Activated T-cell treated with anti-CD3 and anti-CD28 coated beads, Interleukin-2, amount 50 U/mL, for 72 hours (primary cell): Measurements from ENCODE around the gene MXRA5. TPM values are rescaled to one million over a fixed set of nuclear protein-coding genes. Genes with fewer than 3 reads are reported as not detected.
"Not testable (repeated sequence)": the region's sequence is repeated elsewhere in the genome, so short reads cannot be mapped to it uniquely, and the experiment has no call there.

Source experiments
- ATAC-seq, 2 donors: fragments of 150-1000 bp; cut with Tn5 transposase; replicated peaks in 1 of 2; 2 replicates each; pipeline ENCODE4 v1.10.0; 2021; ENCODE audit warnings: moderate library complexity in 2 of 2, mild to moderate bottlenecking in 1 of 2
- DNase-seq, 2 donors: peaks; one replicate each; pipeline ENCODE4 v3.0.0; 2021 to 2022; ENCODE audit warnings: mixed read lengths in 1 of 2
- H3K27ac Mint-ChIP-seq: one replicate; pipeline ENCODE4 v1.8.0; 2022; ENCODE audit warnings: mild to moderate bottlenecking, moderate library complexity, mixed read lengths
- H3K27me3 Mint-ChIP-seq: one replicate; pipeline ENCODE4 v1.8.0; 2022; ENCODE audit warnings: low read depth, mixed read lengths
- H3K36me3 Mint-ChIP-seq, 2 donors: one replicate each; pipeline ENCODE4 v1.8.0; 2022; ENCODE audit warnings: mixed read lengths in 2 of 2, mild to moderate bottlenecking in 1 of 2; ENCODE audit not compliant: insufficient read depth in 2 of 2
- H3K4me1 Mint-ChIP-seq: one replicate; pipeline ENCODE4 v1.8.0; 2022; ENCODE audit warnings: low read depth, mixed read lengths
- H3K4me3 Mint-ChIP-seq, 2 donors: one replicate each; pipeline ENCODE4 v1.8.0; 2022; ENCODE audit warnings: mild to moderate bottlenecking in 2 of 2, mixed read lengths in 2 of 2, moderate library complexity in 2 of 2
- H3K9me3 Mint-ChIP-seq, 2 donors: one replicate each; pipeline ENCODE4 v1.8.0; 2022; ENCODE audit warnings: mixed read lengths in 2 of 2
- total RNA-seq, 2 donors: library from RNA; stranded (reverse); gene quantifications; one replicate each; pipeline ENCODE4 v1.2.3, GENCODE V29; 2022

The MXRA5 gene, protein sequence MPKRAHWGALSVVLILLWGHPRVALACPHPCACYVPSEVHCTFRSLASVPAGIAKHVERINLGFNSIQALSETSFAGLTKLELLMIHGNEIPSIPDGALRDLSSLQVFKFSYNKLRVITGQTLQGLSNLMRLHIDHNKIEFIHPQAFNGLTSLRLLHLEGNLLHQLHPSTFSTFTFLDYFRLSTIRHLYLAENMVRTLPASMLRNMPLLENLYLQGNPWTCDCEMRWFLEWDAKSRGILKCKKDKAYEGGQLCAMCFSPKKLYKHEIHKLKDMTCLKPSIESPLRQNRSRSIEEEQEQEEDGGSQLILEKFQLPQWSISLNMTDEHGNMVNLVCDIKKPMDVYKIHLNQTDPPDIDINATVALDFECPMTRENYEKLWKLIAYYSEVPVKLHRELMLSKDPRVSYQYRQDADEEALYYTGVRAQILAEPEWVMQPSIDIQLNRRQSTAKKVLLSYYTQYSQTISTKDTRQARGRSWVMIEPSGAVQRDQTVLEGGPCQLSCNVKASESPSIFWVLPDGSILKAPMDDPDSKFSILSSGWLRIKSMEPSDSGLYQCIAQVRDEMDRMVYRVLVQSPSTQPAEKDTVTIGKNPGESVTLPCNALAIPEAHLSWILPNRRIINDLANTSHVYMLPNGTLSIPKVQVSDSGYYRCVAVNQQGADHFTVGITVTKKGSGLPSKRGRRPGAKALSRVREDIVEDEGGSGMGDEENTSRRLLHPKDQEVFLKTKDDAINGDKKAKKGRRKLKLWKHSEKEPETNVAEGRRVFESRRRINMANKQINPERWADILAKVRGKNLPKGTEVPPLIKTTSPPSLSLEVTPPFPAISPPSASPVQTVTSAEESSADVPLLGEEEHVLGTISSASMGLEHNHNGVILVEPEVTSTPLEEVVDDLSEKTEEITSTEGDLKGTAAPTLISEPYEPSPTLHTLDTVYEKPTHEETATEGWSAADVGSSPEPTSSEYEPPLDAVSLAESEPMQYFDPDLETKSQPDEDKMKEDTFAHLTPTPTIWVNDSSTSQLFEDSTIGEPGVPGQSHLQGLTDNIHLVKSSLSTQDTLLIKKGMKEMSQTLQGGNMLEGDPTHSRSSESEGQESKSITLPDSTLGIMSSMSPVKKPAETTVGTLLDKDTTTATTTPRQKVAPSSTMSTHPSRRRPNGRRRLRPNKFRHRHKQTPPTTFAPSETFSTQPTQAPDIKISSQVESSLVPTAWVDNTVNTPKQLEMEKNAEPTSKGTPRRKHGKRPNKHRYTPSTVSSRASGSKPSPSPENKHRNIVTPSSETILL (N-terminal part only)
- not detected for total RNA-seq

DNA sequence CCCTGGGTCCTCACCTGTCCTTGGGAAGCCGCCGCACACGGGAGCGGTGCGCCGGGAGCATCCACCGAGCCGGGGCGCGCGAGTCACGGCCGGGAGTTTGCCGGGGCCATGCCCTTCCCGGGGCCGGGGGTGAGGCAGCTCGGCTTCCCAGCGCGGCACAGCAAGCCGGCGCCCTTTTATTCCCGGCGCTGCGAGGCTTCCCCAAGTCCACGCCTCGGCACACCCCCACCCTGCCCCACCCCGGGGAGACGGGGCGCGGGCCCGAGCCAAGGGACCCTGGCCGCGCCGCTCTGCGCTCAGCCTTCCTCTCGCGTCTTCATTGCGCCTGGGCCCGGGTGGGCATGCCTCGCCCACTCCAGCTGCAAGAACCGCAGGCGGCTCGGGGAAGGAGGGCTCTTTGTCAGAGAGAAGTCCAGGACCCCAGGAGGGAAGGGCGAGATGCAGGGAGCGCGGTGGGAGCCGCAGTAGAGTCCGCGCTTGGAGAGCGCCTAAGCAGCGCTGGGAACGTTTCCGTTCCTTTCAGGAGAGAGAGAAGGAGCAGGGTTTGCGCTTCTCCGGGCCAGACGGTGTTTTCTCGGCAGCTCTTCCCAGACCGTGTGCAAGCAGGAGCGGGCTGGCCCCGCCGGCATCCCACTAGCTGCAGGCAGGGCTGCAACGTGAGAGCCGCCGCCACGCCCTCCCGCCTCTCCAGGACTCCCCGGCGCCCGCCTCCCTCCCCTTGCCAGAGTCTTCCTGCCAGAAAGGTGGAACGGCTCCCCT is at the start of gene MXRA5:
Gene MXRA5, minus strand, starts transcription at position 152 of the 759 bp plus-strand sequence. CDS start 2,819 bp downstream, outside the sequence.
- H3K36me3 Mint-ChIP-seq, result peaks cover 0 to 6% of the 10 kb centered on the region in 2 donors
- no peak for ATAC-seq
- no peaks in the 10 kb centered on the region for H3K4me1 Mint-ChIP-seq
- peaks cover 16% of the 10 kb centered on the region for H3K27me3 Mint-ChIP-seq
- DNase-seq, result no peak
- no peak within 1 kb of the TSS for H3K4me3 Mint-ChIP-seq
- H3K9me3 Mint-ChIP-seq, result peaks cover 2 to 9% of the 10 kb centered on the region in 2 donors
- H3K27ac Mint-ChIP-seq, result no peak within 1 kb of the TSS

DNA sequence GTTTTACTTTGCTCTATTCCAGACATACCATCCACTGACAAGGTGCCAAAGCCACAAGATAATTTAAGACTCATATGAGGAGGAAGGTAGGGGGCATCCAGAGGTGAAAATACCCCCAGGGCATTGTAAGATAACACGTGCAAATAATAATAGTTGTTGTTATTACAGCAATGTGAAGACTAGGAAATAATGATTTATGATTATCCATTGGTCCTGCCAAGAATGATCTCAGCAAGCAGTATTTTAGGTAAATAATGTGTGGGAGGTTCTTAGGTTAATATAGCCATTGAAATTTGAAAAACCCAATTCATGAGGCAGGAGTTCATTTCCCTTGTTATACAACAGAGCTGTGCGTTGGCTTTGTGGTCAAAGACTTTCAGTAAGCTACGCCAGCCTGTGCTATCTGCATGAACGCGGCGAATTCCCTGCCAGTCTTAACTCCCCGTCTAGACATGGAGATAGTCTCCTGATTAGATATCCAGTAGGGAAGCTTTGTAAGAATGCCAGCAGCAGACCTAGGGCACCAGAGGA is 47.2 kb upstream of the MXRA5 start:
- Mint-ChIP-seq H3K4me1 (no peaks in the 10 kb centered on the region), H3K9me3 (peaks cover 0 to 2% of the 10 kb centered on the region in 2 donors), H3K4me3 (no peak overlapping the region), H3K27me3 (no peaks in the 10 kb centered on the region), H3K36me3 (no peaks in the 10 kb centered on the region), H3K27ac (no peak overlapping the region)
- ATAC-seq (no peak), DNase-seq (no peak)

DNA sequence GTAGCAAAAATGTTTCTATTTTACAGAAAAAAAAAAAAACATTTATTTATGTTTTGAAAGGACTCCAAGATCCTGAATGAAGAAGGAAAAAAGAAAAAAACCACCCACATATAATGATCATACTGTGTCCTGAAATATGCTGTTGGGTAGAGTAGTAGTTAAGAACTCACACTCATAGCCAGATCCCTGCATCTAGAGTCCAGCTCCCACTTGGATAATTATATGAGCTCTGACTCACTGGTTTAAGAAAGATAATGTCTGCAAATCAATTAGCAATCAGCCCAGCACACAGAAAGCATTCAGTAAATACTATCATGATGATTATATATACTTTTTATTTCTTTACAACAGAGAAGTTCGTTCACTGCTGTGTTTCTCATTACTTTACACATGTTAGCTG is 46.7 kb upstream of the MXRA5 start:
- no peaks in the 10 kb centered on the region for H3K36me3 Mint-ChIP-seq
- H3K9me3 Mint-ChIP-seq, result peaks cover 0 to 2% of the 10 kb centered on the region in 2 donors
- ATAC-seq (no peak), DNase-seq (no peak)
- H3K27ac Mint-ChIP-seq, result no peak overlapping the region
- no peaks in the 10 kb centered on the region for H3K4me1 Mint-ChIP-seq
- H3K4me3 Mint-ChIP-seq, result no peak overlapping the region
- no peaks in the 10 kb centered on the region for H3K27me3 Mint-ChIP-seq

DNA sequence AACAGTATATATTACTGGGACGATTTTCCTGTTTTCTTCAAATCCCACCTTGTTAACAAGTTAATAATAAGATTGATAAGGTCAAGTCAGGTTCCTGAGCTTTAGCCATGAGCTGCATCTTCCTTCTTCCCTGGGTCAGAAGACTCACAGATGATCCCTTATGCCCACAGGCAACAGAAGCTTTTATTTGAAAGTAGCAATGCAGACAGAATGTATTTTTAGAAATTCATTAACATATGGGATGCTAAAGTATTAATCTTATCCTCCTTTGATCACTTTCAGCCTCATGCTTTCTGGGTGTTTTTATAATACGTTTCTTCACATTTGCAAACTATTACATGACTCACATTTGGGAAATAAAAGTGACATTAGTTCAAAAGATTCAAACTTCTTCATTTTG is 42.0 kb upstream of the MXRA5 start:
- no peak overlapping the region for H3K4me3 Mint-ChIP-seq
- H3K4me1 Mint-ChIP-seq, result no peaks in the 10 kb centered on the region
- H3K36me3 Mint-ChIP-seq, result no peaks in the 10 kb centered on the region
- no peak for DNase-seq
- H3K27me3 Mint-ChIP-seq, result no peaks in the 10 kb centered on the region
- H3K9me3 Mint-ChIP-seq, result no peaks in the 10 kb centered on the region
- no peak overlapping the region for H3K27ac Mint-ChIP-seq
- no peak for ATAC-seq

DNA sequence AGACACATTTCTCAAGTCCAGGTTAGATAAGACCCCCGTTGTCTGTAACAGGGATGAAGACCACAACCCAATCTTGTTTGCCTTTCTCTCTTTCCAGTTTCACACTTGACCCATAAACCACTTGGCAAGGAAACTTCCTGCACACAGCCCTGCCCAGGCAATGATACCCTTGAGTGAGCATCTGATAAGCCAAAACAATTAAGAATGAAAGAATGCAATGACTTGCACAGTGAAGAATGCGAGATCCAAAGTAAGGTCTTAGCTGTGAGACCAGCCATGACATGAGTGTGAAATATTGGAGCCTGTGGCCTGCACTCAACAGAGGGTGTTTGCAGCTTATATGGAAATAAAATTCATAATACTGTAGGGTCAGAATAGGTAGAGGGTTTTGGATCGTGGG is 37.9 kb upstream of the MXRA5 start:
- no peak for ATAC-seq
- H3K4me3 Mint-ChIP-seq, result no peak overlapping the region
- no peak overlapping the region for H3K27ac Mint-ChIP-seq
- H3K9me3 Mint-ChIP-seq, result no peaks in the 10 kb centered on the region
- no peaks in the 10 kb centered on the region for H3K4me1 Mint-ChIP-seq
- no peak for DNase-seq
- H3K36me3 Mint-ChIP-seq, result no peaks in the 10 kb centered on the region
- no peaks in the 10 kb centered on the region for H3K27me3 Mint-ChIP-seq

DNA sequence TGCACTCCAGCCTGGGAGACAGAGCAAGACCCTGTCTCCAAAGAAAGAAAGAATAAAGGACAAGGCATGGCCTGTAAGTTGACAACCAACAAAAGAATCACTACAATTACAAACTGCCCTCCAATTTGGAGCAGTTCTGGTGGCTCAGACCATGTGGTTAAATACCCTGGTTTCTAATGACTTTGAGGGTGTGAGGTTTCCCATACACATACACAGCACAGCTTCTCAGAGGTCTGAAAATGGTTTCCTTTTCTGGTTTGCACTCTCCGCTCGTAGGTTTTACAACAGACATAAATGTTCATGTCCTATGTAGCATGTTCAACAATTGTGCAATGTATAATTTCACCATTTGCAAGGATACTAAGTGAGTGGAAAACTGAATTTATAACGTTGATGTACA is 34.2 kb upstream of the MXRA5 start:
- ATAC-seq (no peak), DNase-seq (no peak)
- Mint-ChIP-seq H3K27me3 (no peaks in the 10 kb centered on the region), H3K4me1 (no peaks in the 10 kb centered on the region), H3K4me3 (no peak overlapping the region), H3K27ac (no peak overlapping the region), H3K36me3 (peaks cover 0 to 3% of the 10 kb centered on the region in 2 donors), H3K9me3 (peaks cover 4 to 5% of the 10 kb centered on the region in 2 donors)

DNA sequence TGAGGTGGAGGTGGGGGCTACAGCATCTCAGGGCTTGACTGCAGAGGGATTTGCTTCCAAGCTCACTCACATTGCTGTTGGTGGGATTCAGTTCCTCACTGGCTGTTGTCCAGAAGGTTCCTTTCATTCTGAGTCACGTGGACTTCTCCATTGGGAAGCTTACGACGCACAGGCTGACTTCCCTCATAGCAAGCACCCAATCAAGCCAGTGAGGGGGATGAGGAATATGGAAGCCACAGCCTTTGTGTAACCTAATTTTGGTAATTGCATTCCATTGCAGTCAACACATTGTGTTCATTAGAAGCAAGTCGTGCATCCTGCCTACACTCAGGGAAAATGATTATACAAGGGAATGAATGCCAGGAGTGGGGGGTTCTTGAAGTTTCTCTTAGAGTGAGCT is 32.7 kb upstream of the MXRA5 start:
- Mint-ChIP-seq H3K9me3 (peaks cover 5 to 6% of the 10 kb centered on the region in 2 donors), H3K4me1 (no peaks in the 10 kb centered on the region), H3K36me3 (peaks cover 0 to 5% of the 10 kb centered on the region in 2 donors), H3K27ac (no peak overlapping the region), H3K4me3 (no peak overlapping the region), H3K27me3 (no peaks in the 10 kb centered on the region)
- ATAC-seq (no peak), DNase-seq (no peak)

DNA sequence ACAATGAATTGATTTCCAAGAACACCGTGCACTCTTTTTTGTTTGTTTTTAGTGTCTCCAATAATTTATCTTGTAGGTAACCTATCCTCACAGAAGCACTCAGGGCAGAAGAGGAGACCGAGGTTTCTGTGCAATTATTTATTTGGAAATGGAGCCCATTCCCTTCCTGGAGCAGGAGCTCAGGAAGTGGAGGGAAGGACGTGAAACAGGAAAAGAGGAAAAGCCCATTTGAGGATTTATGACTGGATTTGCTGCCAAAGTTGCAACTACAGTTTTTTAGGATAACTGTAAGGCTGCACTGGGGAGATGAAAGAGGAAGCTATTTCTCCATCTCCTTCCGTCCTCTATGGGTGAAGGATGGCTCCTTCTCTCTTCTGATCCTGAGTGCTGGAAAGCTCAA is 31.7 kb upstream of the MXRA5 start:
- no peak for ATAC-seq

DNA sequence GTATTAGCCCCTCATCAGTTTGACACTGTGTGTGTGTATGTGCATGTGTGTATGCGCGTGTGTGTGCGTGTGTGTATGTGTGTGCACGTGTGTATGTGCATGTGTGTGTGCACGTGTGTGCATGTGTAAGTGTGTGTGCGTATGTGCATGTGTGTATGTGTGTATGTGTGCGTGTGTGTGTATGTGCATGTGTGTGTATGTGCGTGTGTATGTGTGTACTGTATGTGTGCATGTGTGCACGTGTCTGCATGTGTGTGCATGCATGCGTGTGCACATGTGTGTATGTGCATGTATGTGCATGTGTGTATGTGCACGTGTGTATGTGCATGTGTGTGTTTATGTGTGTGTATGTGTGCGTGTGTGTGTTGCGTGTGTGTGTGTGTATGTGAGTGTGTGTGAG is 31.1 kb upstream of the MXRA5 start:
- no peak overlapping the region for H3K4me3 Mint-ChIP-seq
- peaks cover 5 to 6% of the 10 kb centered on the region in 2 donors for H3K9me3 Mint-ChIP-seq
- ATAC-seq (no peak), DNase-seq (no peak)
- no peaks in the 10 kb centered on the region for H3K27me3 Mint-ChIP-seq
- no peaks in the 10 kb centered on the region for H3K4me1 Mint-ChIP-seq
- no peak overlapping the region for H3K27ac Mint-ChIP-seq
- peaks cover 0 to 5% of the 10 kb centered on the region in 2 donors for H3K36me3 Mint-ChIP-seq

More for the DNA sequence above, 31.7 kb upstream of the MXRA5 start:
- H3K4me1 Mint-ChIP-seq, result no peaks in the 10 kb centered on the region
- DNase-seq, result no peak
- peaks cover 0 to 5% of the 10 kb centered on the region in 2 donors for H3K36me3 Mint-ChIP-seq
- H3K27me3 Mint-ChIP-seq, result no peaks in the 10 kb centered on the region
- H3K9me3 Mint-ChIP-seq, result peaks cover 5 to 6% of the 10 kb centered on the region in 2 donors
- no peak overlapping the region for H3K27ac Mint-ChIP-seq
- H3K4me3 Mint-ChIP-seq, result no peak overlapping the region

DNA sequence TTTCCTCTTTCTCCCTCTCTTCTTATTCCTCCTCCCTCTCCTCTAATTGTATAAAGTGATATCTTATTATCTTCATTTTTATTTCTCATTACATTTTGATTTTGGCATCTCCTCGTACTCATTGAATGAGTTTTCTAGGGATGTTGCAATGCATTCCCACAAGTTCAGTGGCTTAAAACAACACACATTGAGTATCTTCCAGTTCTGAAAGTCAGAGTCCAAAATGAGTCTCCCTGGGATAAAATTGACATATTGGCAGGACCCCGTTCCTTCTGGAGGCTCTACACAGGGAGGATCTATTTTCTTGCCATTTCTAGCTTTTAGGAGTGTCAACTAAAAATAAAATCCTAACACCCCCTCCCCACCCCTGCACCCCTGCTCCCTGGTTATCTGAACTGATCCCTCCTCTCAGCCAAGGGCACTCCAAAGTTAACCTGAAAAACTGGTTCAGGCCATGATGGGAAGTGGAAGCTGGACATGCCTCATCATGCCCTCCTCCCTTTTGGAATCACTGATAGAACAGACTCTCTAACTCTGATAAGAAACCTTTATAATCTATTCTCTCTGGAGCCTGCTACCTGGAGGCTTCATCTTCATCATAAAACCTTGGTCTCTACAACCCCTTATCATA is 29.5 kb upstream of the MXRA5 start:
- not testable (repeated sequence) for H3K9me3 Mint-ChIP-seq, H3K4me3 Mint-ChIP-seq, ATAC-seq, H3K27me3 Mint-ChIP-seq, H3K4me1 Mint-ChIP-seq, DNase-seq, H3K36me3 Mint-ChIP-seq, H3K27ac Mint-ChIP-seq

DNA sequence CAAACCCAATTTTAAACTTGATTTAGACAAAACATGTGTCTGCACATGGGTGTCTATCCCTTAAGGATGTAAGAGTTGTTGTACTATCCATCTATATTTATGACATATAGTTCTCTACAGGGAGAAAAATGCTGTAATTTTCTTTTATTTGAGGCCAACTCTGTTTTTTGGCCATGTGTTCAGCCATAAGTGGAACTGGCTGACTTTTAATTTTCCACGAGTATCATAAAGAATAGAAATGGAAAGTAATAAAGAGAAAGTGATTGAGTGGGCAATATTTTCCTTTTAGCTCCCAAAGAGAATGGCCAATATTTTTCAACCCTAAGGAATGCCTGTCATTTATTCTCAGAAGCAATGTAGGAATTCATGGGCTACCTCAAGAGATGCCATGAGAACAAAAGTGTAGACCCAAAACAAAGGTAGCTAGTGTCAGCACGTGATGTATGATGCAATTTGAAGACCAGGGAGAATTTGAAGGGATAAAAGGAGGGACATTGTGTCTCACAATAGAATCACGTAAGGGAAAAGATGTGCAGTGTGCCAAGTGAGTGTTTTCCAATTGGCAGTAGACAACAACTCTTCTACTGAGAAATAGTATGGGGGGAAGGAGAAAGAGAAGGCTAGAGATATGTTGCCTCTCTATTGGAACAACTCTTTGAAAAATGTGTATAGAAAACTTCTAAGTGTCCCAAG is 27.8 kb upstream of the MXRA5 start:
- peaks cover 0 to 5% of the 10 kb centered on the region in 2 donors for H3K36me3 Mint-ChIP-seq
- no peak overlapping the region for H3K27ac Mint-ChIP-seq
- peaks cover 5 to 6% of the 10 kb centered on the region in 2 donors for H3K9me3 Mint-ChIP-seq
- DNase-seq (no peak), ATAC-seq (no peak)
- no peaks in the 10 kb centered on the region for H3K27me3 Mint-ChIP-seq
- H3K4me3 Mint-ChIP-seq, result no peak overlapping the region
- H3K4me1 Mint-ChIP-seq, result no peaks in the 10 kb centered on the region
